ENCODE results near the gene CDKL4.
"Not testable (repeated sequence)": the region's sequence is repeated elsewhere in the genome, so short reads cannot be mapped to it uniquely, and the experiment has no call there.

CDKL4 gene

GRCh38 chr2:39140948-39141333, 102.8 kb downstream of the CDKL4 start:
- not testable (repeated sequence) for DNase-seq

GRCh38 chr2:39140322-39140847, 103.4 kb downstream of the CDKL4 start:
- no peak for DNase-seq

GRCh38 chr2:39139511-39140237, 104.1 kb downstream of the CDKL4 start:
- no peak for DNase-seq

GRCh38 chr2:39138837-39139211, 104.9 kb downstream of the CDKL4 start:
- DNase-seq: no peak

GRCh38 chr2:39138187-39138836, 105.5 kb downstream of the CDKL4 start:
- DNase-seq: not testable (repeated sequence)

- no peak for DNase-seq
Measured at GRCh38 chr2:39136799-39137198, 107.0 kb downstream of the CDKL4 start.

- no peak for DNase-seq
Measured at GRCh38 chr2:39135690-39136259, 108.0 kb downstream of the CDKL4 start.

GRCh38 chr2:39133215-39133851, 110.4 kb downstream of the CDKL4 start:
- DNase-seq: no peak

GRCh38 chr2:39128919-39129391, 114.8 kb downstream of the CDKL4 start:
- DNase-seq: peak; percentile 68 to 77

GRCh38 chr2:39127973-39128372, 115.8 kb downstream of the CDKL4 start:
- DNase-seq: peak; percentile 47 to 60

Data from activated CD4-positive, alpha-beta T cell treated with anti-CD3 and anti-CD28 coated beads, Interleukin-2, amount 50 U/mL, for 48 hours (primary cell).